Activated CD8-positive, alpha-beta T cell treated with anti-CD3 and anti-CD28 coated beads, Interleukin-2, amount 10 ng/mL, durations not matched to agents 7 days and 5 days (primary cell): ENCODE measurements around the gene CASKIN2. TPM values are rescaled to one million over a fixed set of nuclear protein-coding genes. Genes with fewer than 3 reads are reported as not detected.
"Not testable (repeated sequence)": the region's sequence is repeated elsewhere in the genome, so short reads cannot be mapped to it uniquely, and the experiment has no call there.

ENCODE experiments used
- ATAC-seq: fragments of 150-1000 bp; cut with Tn5 transposase; one replicate; pipeline ENCODE4 v1.10.0; 2021; ENCODE audit warnings: moderate library complexity
- CTCF ChIA-PET: fragments of 350-600 bp; sonication (Branson Sonifier 250); formaldehyde crosslinking; loops from one replicate; lab custom pipeline; 2021; ENCODE audit warnings: antibody characterized with exemption; lab: Charles Lee
- POLR2A ChIA-PET: fragments of 350-600 bp; sonication (Branson Sonifier 250); formaldehyde crosslinking; loops from one replicate; lab custom pipeline; 2021; ENCODE audit warnings: antibody characterized with exemption; lab: Charles Lee
- DNase-seq: peaks from one replicate; pipeline ENCODE4 v3.0.0-alpha.2; 2020
- H3K27ac Mint-ChIP-seq: one replicate; pipeline ENCODE4 v1.8.0; 2021; ENCODE audit warnings: mild to moderate bottlenecking, mixed read lengths
- H3K27me3 Mint-ChIP-seq: one replicate; pipeline ENCODE4 v1.8.0; 2021; ENCODE audit warnings: low read depth, mixed read lengths
- H3K36me3 Mint-ChIP-seq: one replicate; pipeline ENCODE4 v1.8.0; 2021; ENCODE audit warnings: low read depth, mixed read lengths
- H3K4me1 Mint-ChIP-seq: one replicate; pipeline ENCODE4 v1.8.0; 2021; ENCODE audit warnings: low read depth, mixed read lengths
- H3K4me3 Mint-ChIP-seq: one replicate; pipeline ENCODE4 v1.8.0; 2021; ENCODE audit warnings: mild to moderate bottlenecking, mixed read lengths
- H3K9me3 Mint-ChIP-seq: one replicate; pipeline ENCODE4 v1.8.0; 2022; ENCODE audit warnings: mixed read lengths; ENCODE audit not compliant: insufficient read depth
- total RNA-seq, 2 experiments: library from RNA; stranded (reverse); gene quantifications; one replicate each; pipeline ENCODE4 v1.2.3, GENCODE V29; 2021

Gene CASKIN2
- total RNA-seq, 2 experiments from 2014 or later, result 0.68 to 0.97 TPM

GRCh38 chr17:75524970-75525805 is 9.9 kb upstream of the CASKIN2 start, which contains the start of gene LLGL2:
TSS of gene LLGL2 (plus strand) at chr17:75525697. CDS start at chr17:75543427, 17,730 bp downstream.
- CTCF ChIA-PET, result interaction anchor here (1.3 to 2.2 kb wide), 3 partner anchors 9 to 100 kb away, joined by 3 to 14 read pairs (median 4); partner anchors contain the start of gene TSEN54
- POLR2A ChIA-PET, result interaction anchor here (0.6 to 2.0 kb wide), 3 partner anchors 10 to 120 kb away, joined by 3 to 8 read pairs (median 3); partner anchors contain the start of gene TMEM94

GRCh38 chr17:75524269-75524969 is 9.1 kb upstream of the CASKIN2 start:
- Mint-ChIP-seq H3K4me3 (peak overlapping the region; percentile 31), H3K27ac (peak overlapping the region; percentile 39), H3K4me1 (peaks cover 23% of the 10 kb centered on the region), H3K36me3 (peaks cover 33% of the 10 kb centered on the region), H3K27me3 (peaks cover 7% of the 10 kb centered on the region), H3K9me3 (no peaks in the 10 kb centered on the region)
- POLR2A ChIA-PET, result interaction anchor here (0.8 to 2.0 kb wide), 2 partner anchors 11 to 68 kb away, joined by 3 to 8 read pairs; partner anchors contain the start of gene TMEM94
- ATAC-seq (no peak), DNase-seq (no peak)
- CTCF ChIA-PET, result interaction anchor here (0.5 to 2.2 kb wide), 4 partner anchors 8 to 153 kb away, joined by 3 to 14 read pairs (median 4); partner anchors contain the start of gene TSEN54

More at GRCh38 chr17:75524970-75525805, 9.9 kb upstream of the CASKIN2 start, which contains the start of gene LLGL2:
- peaks cover 28% of the 10 kb centered on the region for H3K36me3 Mint-ChIP-seq
- DNase-seq, result peak; percentile 85
- peak within 1 kb of the TSS; percentile 72 for H3K4me3 Mint-ChIP-seq
- no peaks in the 10 kb centered on the region for H3K9me3 Mint-ChIP-seq
- peak within 1 kb of the TSS; percentile 39 for H3K27ac Mint-ChIP-seq
- H3K27me3 Mint-ChIP-seq, result peaks cover 7% of the 10 kb centered on the region
- H3K4me1 Mint-ChIP-seq, result peaks cover 19% of the 10 kb centered on the region
- ATAC-seq, result peak; percentile 93

GRCh38 chr17:75523647-75524046 is 8.3 kb upstream of the CASKIN2 start:
- no peak for DNase-seq
- no peak overlapping the region for H3K4me3 Mint-ChIP-seq
- no peak for ATAC-seq
- CTCF ChIA-PET, result interaction anchor here (0.5 to 2.2 kb wide), 2 partner anchors 7 to 154 kb away, joined by 3 to 14 read pairs; partner anchors contain the start of gene TSEN54
- H3K27ac Mint-ChIP-seq, result no peak overlapping the region
- H3K9me3 Mint-ChIP-seq, result no peaks in the 10 kb centered on the region
- peaks cover 40% of the 10 kb centered on the region for H3K36me3 Mint-ChIP-seq
- POLR2A ChIA-PET, result interaction anchor here (2.0 kb wide), 1 partner anchor 12 kb away, joined by 8 read pairs; no protein-coding TSS in a partner anchor
- H3K27me3 Mint-ChIP-seq, result peaks cover 7% of the 10 kb centered on the region
- peaks cover 30% of the 10 kb centered on the region for H3K4me1 Mint-ChIP-seq

GRCh38 chr17:75521951-75522727 is 6.8 kb upstream of the CASKIN2 start:
- H3K4me1 Mint-ChIP-seq, result peaks cover 44% of the 10 kb centered on the region
- H3K9me3 Mint-ChIP-seq, result no peaks in the 10 kb centered on the region
- H3K27ac Mint-ChIP-seq, result no peak overlapping the region
- POLR2A ChIA-PET, result interaction anchor here (0.6 to 1.4 kb wide), 4 partner anchors 13 to 68 kb away, joined by 3 to 4 read pairs (median 3); partner anchors contain the start of gene TMEM94
- peaks cover 6% of the 10 kb centered on the region for H3K27me3 Mint-ChIP-seq
- H3K36me3 Mint-ChIP-seq, result peaks cover 47% of the 10 kb centered on the region
- ATAC-seq, result no peak
- CTCF ChIA-PET, result interaction anchor here (1.5 kb wide), 2 partner anchors 13 to 66 kb away, joined by 3 to 6 read pairs; no protein-coding TSS in a partner anchor
- H3K4me3 Mint-ChIP-seq, result no peak overlapping the region
- no peak for DNase-seq

- Mint-ChIP-seq H3K4me3 (no peak overlapping the region), H3K9me3 (no peaks in the 10 kb centered on the region), H3K27me3 (peaks cover under 1% of the 10 kb centered on the region), H3K36me3 (peaks cover 46% of the 10 kb centered on the region), H3K27ac (no peak overlapping the region), H3K4me1 (peaks cover 37% of the 10 kb centered on the region)
- DNase-seq (no peak), ATAC-seq (no peak)
- ChIA-PET CTCF (interaction anchor here (1.5 kb wide), 2 partner anchors 14 to 67 kb away, joined by 3 to 6 read pairs; no protein-coding TSS in a partner anchor), POLR2A (interaction anchor here (0.7 to 1.4 kb wide), 4 partner anchors 14 to 69 kb away, joined by 3 read pairs; partner anchors contain the start of gene TMEM94)
These were observed 6.0 kb upstream of the CASKIN2 start for GRCh38 chr17:75521290-75521689.

- CTCF ChIA-PET, result interaction anchor here (1.5 kb wide), 1 partner anchor 14 kb away, joined by 3 read pairs; no protein-coding TSS in a partner anchor
- not testable (repeated sequence) for ATAC-seq
These were observed 5.1 kb upstream of the CASKIN2 start for GRCh38 chr17:75520413-75520812.

GRCh38 chr17:75518983-75519537 is 3.7 kb upstream of the CASKIN2 start:
- CTCF ChIA-PET, result interaction anchor here (0.7 to 3.3 kb wide), 7 partner anchors 15 to 234 kb away, joined by 3 to 26 read pairs (median 4); partner anchors contain the start of gene SMIM5
- no peak for DNase-seq
- Mint-ChIP-seq H3K36me3 (peaks cover 44% of the 10 kb centered on the region), H3K27me3 (peaks cover 1% of the 10 kb centered on the region), H3K4me3 (peak overlapping the region; percentile 89), H3K9me3 (no peaks in the 10 kb centered on the region), H3K4me1 (peaks cover 30% of the 10 kb centered on the region), H3K27ac (peak overlapping the region; percentile 97)
- POLR2A ChIA-PET, result interaction anchor here (1.0 to 1.2 kb wide), 2 partner anchors 13 to 16 kb away, joined by 3 to 5 read pairs; no protein-coding TSS in a partner anchor
- ATAC-seq, result no peak

More at GRCh38 chr17:75520413-75520812, 5.1 kb upstream of the CASKIN2 start:
- Mint-ChIP-seq H3K36me3 (peaks cover 46% of the 10 kb centered on the region), H3K4me1 (peaks cover 35% of the 10 kb centered on the region)
- not testable (repeated sequence) for H3K27ac Mint-ChIP-seq, H3K4me3 Mint-ChIP-seq, H3K27me3 Mint-ChIP-seq, H3K9me3 Mint-ChIP-seq, DNase-seq
- POLR2A ChIA-PET, result interaction anchor here (1.1 kb wide), 1 partner anchor 15 kb away, joined by 3 read pairs; no protein-coding TSS in a partner anchor

- peak overlapping the region; percentile 97 for H3K27ac Mint-ChIP-seq
- POLR2A ChIA-PET, result interaction anchor here (0.7 to 3.1 kb wide), 8 partner anchors 9 to 258 kb away, joined by 3 to 15 read pairs (median 3); partner anchors contain the start of genes MYO15B, SLC25A19 and TMEM94
These were observed 2.9 kb upstream of the CASKIN2 start for GRCh38 chr17:75518201-75518600.

GRCh38 chr17:75517297-75517865 is 2.0 kb upstream of the CASKIN2 start:
- Mint-ChIP-seq H3K9me3 (no peaks in the 10 kb centered on the region), H3K4me1 (peaks cover 28% of the 10 kb centered on the region), H3K27ac (peak overlapping the region; percentile 97), H3K36me3 (peaks cover 33% of the 10 kb centered on the region), H3K4me3 (peak overlapping the region; percentile 89), H3K27me3 (peaks cover 3% of the 10 kb centered on the region)
- ChIA-PET CTCF (interaction anchor here (1.0 to 3.3 kb wide), 16 partner anchors 10 to 228 kb away, joined by 3 to 26 read pairs (median 6); partner anchors contain the start of genes SLC25A19, SMIM5 and TMEM94), POLR2A (interaction anchor here (0.7 to 3.1 kb wide), 7 partner anchors 10 to 257 kb away, joined by 3 to 15 read pairs (median 5); partner anchors contain the start of genes GRB2, SLC25A19 and TMEM94)
- ATAC-seq, result no peak
- peak; percentile 50 for DNase-seq

More at GRCh38 chr17:75518201-75518600, 2.9 kb upstream of the CASKIN2 start:
- CTCF ChIA-PET, result interaction anchor here (0.6 to 3.3 kb wide), 12 partner anchors 9 to 235 kb away, joined by 3 to 26 read pairs (median 5); partner anchors contain the start of genes SLC25A19 and SMIM5
- Mint-ChIP-seq H3K36me3 (peaks cover 38% of the 10 kb centered on the region), H3K9me3 (no peaks in the 10 kb centered on the region), H3K4me1 (peaks cover 29% of the 10 kb centered on the region), H3K27me3 (peaks cover 3% of the 10 kb centered on the region), H3K4me3 (peak overlapping the region; percentile 89)
- DNase-seq (peak; percentile 84), ATAC-seq (peak; percentile 53)
